ENCODE measurements around the gene CALML6. TPM values are rescaled to one million over a fixed set of nuclear protein-coding genes. Genes with fewer than 3 reads are reported as not detected.

The CALML6 gene
- total RNA-seq, 2 experiments from 2014 or later = 0.54 to 5.1 TPM

- intact Hi-C loops (cut with micrococcal nuclease; ENCODE audit: unreplicated experiment) = no loop called here
- H3K36me3 ChIP-seq (ENCODE audit: insufficient read depth, low read length) = peaks cover 97% of the 10 kb centered on the region
- no peaks in the 10 kb centered on the region for H3K9me2 ChIP-seq (ENCODE audit: insufficient read depth, low read length)
- no peak overlapping the region for H2AFZ ChIP-seq (ENCODE audit: low read length)
- H3K79me2 ChIP-seq (ENCODE audit: insufficient read depth, low read depth, low read length) = peaks cover 100% of the 10 kb centered on the region
- no TSS peak for BruUV-seq (replicated peaks)
- no peaks in the 10 kb centered on the region for H3K9me3 ChIP-seq (ENCODE audit: low read length)
- H4K20me1 ChIP-seq (ENCODE audit: insufficient read depth, low read length) = peaks cover 47% of the 10 kb centered on the region
- ChIA-PET POLR2A (interaction anchor here (1.5 kb wide), 1 partner anchor 11 kb away, joined by 3 read pairs; no protein-coding TSS in a partner anchor), CTCF (ENCODE audit: unreplicated experiment) (no interaction called here)
- TF ChIP-seq CTCF (conservative IDR thresholded peaks at IDR 0.05; ENCODE audit: low read length) (no peak), EZH2phosphoT487 (IDR thresholded peaks at IDR 0.05; ENCODE audit: borderline replicate concordance, low read depth, low read length) (no peak)
- no peak for DNase-seq (ENCODE audit: low spot score)
- H3K27ac ChIP-seq (ENCODE audit: low read depth, low read length, poor library complexity, severe bottlenecking) = no peak overlapping the region
- no peak overlapping the region for H3K4me2 ChIP-seq (ENCODE audit: low read length)
- H3K4me1 ChIP-seq (ENCODE audit: insufficient read depth, low read length, poor library complexity, severe bottlenecking) = peaks cover 37% of the 10 kb centered on the region
- H3K4me3 ChIP-seq (ENCODE audit: low read depth, low read length, poor library complexity, severe bottlenecking) = no peak overlapping the region
Measured at GRCh38 chr1:1874901-1875300, 40.2 kb upstream of the CALML6 start.

- POLR2A ChIA-PET = interaction anchor here (0.7 kb wide), 1 partner anchor 31 kb away, joined by 3 read pairs; no protein-coding TSS in a partner anchor
- intact Hi-C loops (cut with micrococcal nuclease; ENCODE audit: unreplicated experiment) = no loop called here
- no peak overlapping the region for H3K27ac ChIP-seq (ENCODE audit: low read depth, low read length, poor library complexity, severe bottlenecking)
Measured at GRCh38 chr1:1875932-1876331, 39.1 kb upstream of the CALML6 start.

More at GRCh38 chr1:1875932-1876331, 39.1 kb upstream of the CALML6 start:
- TF ChIP-seq CTCF (conservative IDR thresholded peaks at IDR 0.05; ENCODE audit: low read length) (no peak), EZH2phosphoT487 (IDR thresholded peaks at IDR 0.05; ENCODE audit: borderline replicate concordance, low read depth, low read length) (no peak)
- Histone ChIP-seq H2AFZ (ENCODE audit: low read length) (no peak overlapping the region), H3K9me3 (ENCODE audit: low read length) (no peaks in the 10 kb centered on the region), H3K36me3 (ENCODE audit: insufficient read depth, low read length) (peaks cover 96% of the 10 kb centered on the region), H3K9me2 (ENCODE audit: insufficient read depth, low read length) (no peaks in the 10 kb centered on the region), H3K79me2 (ENCODE audit: insufficient read depth, low read depth, low read length) (peaks cover 100% of the 10 kb centered on the region), H3K4me1 (ENCODE audit: insufficient read depth, low read length, poor library complexity, severe bottlenecking) (peaks cover 31% of the 10 kb centered on the region), H4K20me1 (ENCODE audit: insufficient read depth, low read length) (peaks cover 52% of the 10 kb centered on the region), H3K4me2 (ENCODE audit: low read length) (no peak overlapping the region), H3K4me3 (ENCODE audit: low read depth, low read length, poor library complexity, severe bottlenecking) (no peak overlapping the region)
- CTCF ChIA-PET (ENCODE audit: unreplicated experiment) = no interaction called here
- DNase-seq (ENCODE audit: low spot score) = no peak
- no TSS peak for BruUV-seq (replicated peaks)

Measured in OCI-LY7 (cell line).